Measurements from ENCODE around the gene CARMIL1.
A peak's percentile ranks its signal among the peaks of the same experiment; 100 is the strongest.
"Not testable (repeated sequence)": the region's sequence is repeated elsewhere in the genome, so short reads cannot be mapped to it uniquely, and the experiment has no call there.

The CARMIL1 gene

DNA sequence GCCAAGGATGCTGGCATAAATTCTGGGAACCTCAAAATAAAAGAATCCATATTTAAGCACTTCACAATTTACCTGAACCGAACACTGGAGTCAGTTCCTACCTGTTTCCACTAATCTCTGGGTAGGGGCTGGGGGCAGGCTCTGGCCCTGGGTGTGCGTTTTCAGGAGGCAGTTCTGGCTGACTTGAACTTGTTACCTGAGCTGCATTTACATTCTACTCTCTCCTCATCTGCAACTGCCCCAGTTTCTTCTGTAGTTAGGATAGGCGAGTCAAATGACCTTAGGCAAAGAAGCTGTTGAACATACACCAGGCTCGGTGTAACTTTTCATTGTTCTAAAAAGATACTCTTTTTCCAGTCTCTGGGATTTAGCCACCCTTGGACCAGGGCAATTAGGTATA lies 13.2 kb downstream of the CARMIL1 start:
- TF ChIP-seq, protein P1, sequence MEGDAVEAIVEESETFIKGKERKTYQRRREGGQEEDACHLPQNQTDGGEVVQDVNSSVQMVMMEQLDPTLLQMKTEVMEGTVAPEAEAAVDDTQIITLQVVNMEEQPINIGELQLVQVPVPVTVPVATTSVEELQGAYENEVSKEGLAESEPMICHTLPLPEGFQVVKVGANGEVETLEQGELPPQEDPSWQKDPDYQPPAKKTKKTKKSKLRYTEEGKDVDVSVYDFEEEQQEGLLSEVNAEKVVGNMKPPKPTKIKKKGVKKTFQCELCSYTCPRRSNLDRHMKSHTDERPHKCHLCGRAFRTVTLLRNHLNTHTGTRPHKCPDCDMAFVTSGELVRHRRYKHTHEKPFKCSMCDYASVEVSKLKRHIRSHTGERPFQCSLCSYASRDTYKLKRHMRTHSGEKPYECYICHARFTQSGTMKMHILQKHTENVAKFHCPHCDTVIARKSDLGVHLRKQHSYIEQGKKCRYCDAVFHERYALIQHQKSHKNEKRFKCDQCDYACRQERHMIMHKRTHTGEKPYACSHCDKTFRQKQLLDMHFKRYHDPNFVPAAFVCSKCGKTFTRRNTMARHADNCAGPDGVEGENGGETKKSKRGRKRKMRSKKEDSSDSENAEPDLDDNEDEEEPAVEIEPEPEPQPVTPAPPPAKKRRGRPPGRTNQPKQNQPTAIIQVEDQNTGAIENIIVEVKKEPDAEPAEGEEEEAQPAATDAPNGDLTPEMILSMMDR (conservative IDR thresholded peaks at IDR 0.05; ENCODE audit: control insufficient read depth, insufficient read depth, low read depth, low read length): no peak
- no peak overlapping the region for H3K4me3 ChIP-seq (ENCODE audit: control insufficient read depth, low read depth, low read length)
- no peak for DNase-seq (ENCODE audit: low read depth)

DNA sequence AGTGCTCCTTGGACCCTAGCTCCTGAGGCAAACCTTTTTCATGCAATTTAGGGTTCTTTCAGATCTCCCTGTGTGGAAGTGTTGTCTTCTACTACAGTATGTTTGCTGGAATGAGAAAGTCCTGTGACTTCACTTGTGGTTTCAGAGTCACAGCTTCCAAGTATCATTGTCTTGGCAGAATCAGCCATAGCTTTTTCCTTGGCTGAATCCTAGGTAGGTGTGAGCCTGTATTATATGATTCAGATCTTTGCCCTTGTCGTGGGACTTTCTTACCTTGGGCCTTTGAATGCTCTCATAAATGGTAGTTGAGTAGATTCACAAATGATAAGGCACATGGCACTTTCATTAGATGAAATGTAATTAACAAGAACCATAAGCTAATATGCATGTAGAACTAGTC lies 16.5 kb downstream of the CARMIL1 start:
- no peak overlapping the region for H3K4me3 ChIP-seq (ENCODE audit: control insufficient read depth, low read depth, low read length)
- TF ChIP-seq, protein P1 (conservative IDR thresholded peaks at IDR 0.05; ENCODE audit: control insufficient read depth, insufficient read depth, low read depth, low read length): no peak
- peak; percentile 56 for DNase-seq (ENCODE audit: low read depth)

GRCh38 chr6:25296217-25296905 lies 17.2 kb downstream of the CARMIL1 start:
- no peak overlapping the region for H3K4me3 ChIP-seq (ENCODE audit: control insufficient read depth, low read depth, low read length)
- TF ChIP-seq, protein P1 (conservative IDR thresholded peaks at IDR 0.05; ENCODE audit: control insufficient read depth, insufficient read depth, low read depth, low read length): no peak
- no peak for DNase-seq (ENCODE audit: low read depth)

- TF ChIP-seq, protein P1 (conservative IDR thresholded peaks at IDR 0.05; ENCODE audit: control insufficient read depth, insufficient read depth, low read depth, low read length): no peak
- H3K4me3 ChIP-seq (ENCODE audit: control insufficient read depth, low read depth, low read length): no peak overlapping the region
- DNase-seq (ENCODE audit: low read depth): peak; percentile 68
These were observed 17.9 kb downstream of the CARMIL1 start for GRCh38 chr6:25297039-25297441.

DNA sequence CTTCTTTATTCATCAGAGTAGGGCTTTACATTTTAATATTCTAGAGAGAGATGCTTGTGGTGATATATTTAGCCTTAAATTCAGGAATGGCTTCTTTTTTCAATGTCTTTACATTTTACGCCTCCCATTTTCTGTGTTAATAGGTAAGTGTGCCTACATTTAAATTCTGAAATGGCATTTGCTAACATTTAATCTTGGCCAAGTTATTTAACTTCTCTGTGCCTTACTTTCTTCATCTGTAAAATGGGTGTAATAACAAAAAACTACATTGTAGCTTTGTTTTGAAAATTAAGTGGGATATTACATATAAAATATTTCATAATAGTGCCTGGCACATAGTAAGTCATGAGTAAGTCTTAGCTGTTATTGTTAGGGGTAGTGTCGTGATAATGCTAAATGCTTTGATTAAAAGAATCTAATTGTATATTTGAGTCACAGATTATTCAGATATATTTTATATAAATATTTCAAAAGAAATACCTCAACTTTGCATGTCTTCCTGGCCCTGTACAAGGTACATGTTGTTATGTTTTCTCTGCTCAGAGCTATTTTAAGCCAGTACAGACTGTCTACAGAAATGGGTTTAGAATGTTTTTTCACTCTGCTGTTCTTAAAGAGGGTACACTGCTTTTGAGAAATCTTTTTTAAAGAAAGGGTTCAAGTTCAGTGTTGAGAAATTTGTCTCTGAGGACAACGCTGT lies 18.8 kb downstream of the CARMIL1 start:
- H3K4me3 ChIP-seq (ENCODE audit: control insufficient read depth, low read depth, low read length): no peak overlapping the region
- DNase-seq (ENCODE audit: low read depth): no peak
- TF ChIP-seq, protein P1 (conservative IDR thresholded peaks at IDR 0.05; ENCODE audit: control insufficient read depth, insufficient read depth, low read depth, low read length): no peak

- not testable (repeated sequence) for DNase-seq (ENCODE audit: low read depth)
These were observed 19.3 kb downstream of the CARMIL1 start for GRCh38 chr6:25298523-25298865.

DNA sequence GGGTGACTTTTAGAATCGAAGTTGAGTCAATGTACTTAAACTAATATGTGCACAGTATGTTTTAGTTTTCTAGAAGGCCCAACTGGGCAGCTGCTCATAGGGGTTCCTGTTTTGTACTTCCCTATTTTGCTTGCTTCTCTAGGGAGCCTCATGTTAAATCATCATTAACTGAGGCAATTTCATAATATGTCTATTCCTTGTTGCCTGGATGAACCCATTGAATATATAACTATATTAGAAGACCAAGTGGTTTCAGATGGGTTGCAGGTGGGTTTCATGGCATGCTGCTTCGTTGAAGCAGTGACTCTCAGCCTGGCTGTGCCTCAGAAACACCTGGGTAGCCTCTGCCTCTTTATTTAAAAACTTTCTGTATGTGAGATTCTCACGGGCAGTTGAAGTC lies 22.2 kb downstream of the CARMIL1 start:
- TF ChIP-seq, protein P1 (conservative IDR thresholded peaks at IDR 0.05; ENCODE audit: control insufficient read depth, insufficient read depth, low read depth, low read length): no peak
- H3K4me3 ChIP-seq (ENCODE audit: control insufficient read depth, low read depth, low read length): no peak overlapping the region
- no peak for DNase-seq (ENCODE audit: low read depth)

More at GRCh38 chr6:25298523-25298865, 19.3 kb downstream of the CARMIL1 start:
- H3K4me3 ChIP-seq (ENCODE audit: control insufficient read depth, low read depth, low read length): not testable (repeated sequence)

All from fibroblast of mammary gland (primary cell).